HAP-1 (cell line): ENCODE results near the gene MYBL2.
A peak's percentile ranks its signal among the peaks of the same experiment; 100 is the strongest.
"Not testable (repeated sequence)": the region's sequence is repeated elsewhere in the genome, so short reads cannot be mapped to it uniquely, and the experiment has no call there.

Source experiments
- DNase-seq, 2 experiments: peaks; one replicate each; pipeline ENCODE4 v3.0.0-alpha.2; 2016 to 2020; ENCODE audit warnings: low spot score in 2 of 2
- H3K27me3 ChIP-seq: fragments of 250-450 bp; sonication (Bioruptor Pico); 2 replicates; pipeline ENCODE4 v1.5.1; 2020; ENCODE audit warnings: low read depth, mild to moderate bottlenecking, moderate library complexity
- H3K36me3 ChIP-seq: fragments of 250-450 bp; sonication (Bioruptor Pico); replicated peaks from 2 replicates; pipeline ENCODE4 v1.5.1; 2020; ENCODE audit warnings: mild to moderate bottlenecking
- H3K4me1 ChIP-seq: fragments of 250-450 bp; sonication (Bioruptor Pico); 2 replicates; pipeline ENCODE4 v1.5.1; 2020; ENCODE audit warnings: mild to moderate bottlenecking
- H3K4me3 ChIP-seq: fragments of 250-450 bp; sonication (Bioruptor Pico); 2 replicates; pipeline ENCODE4 v1.5.1; 2020; ENCODE audit warnings: mild to moderate bottlenecking, moderate library complexity
- H3K9me3 ChIP-seq: fragments of 250-450 bp; sonication (Bioruptor Pico); 2 replicates; pipeline ENCODE4 v1.5.1; 2020; ENCODE audit warnings: mild to moderate bottlenecking, moderate library complexity
- in situ Hi-C: fragments of 300-500 bp; cut with MboI; formaldehyde crosslinking; loops from 3 replicates; pipeline ENCODE4 v1.14.3; 2020; ENCODE audit warnings: low sequenced_read_pairs, inconsistent platforms, mixed read lengths

MYBL2 gene

DNA sequence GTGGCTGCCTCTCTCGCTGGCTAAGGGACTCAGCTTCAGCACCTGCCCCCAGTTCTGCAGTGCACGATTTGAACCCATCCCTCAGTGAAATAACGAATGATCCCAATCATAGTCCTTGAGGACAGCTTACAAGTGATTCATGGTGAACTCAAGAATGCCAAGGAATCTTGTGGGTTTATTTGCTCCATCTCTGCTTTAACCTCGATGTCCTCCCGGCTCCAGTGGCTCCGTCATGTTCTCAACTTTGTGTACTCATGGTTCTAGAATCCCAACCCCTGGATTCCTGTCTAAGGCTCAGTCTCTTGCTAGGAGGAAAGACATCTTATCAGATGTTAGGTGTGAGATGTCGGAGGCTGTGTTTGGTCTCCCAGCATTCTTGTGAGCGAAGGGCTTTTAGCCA, 88.9 kb downstream of the MYBL2 start:
- in situ Hi-C loops: no loop called here
- DNase-seq: no peak
- no peaks in the 10 kb centered on the region for H3K4me1 ChIP-seq

DNA sequence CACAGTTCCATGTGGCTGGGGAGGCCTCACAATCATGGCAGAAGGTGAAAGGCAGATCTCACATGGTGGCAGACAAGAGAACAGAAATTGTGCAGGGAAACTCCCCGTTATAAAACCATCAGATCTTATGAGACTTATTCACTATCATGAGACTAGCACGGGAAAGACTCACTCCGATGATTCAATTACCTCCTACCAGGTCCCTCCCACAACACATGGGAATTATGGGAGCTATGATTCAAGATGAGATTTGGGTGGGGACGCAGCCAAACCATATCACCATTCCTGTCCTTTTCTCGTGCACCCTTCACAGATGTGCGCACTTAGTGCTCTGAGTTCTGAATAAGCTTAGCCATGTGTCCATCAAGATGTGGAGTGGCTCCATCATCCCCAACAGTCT, 91.0 kb downstream of the MYBL2 start:
- H3K4me3 ChIP-seq, H3K4me1 ChIP-seq, DNase-seq, H3K36me3 ChIP-seq, in situ Hi-C loops, H3K27me3 ChIP-seq, H3K9me3 ChIP-seq: not testable (repeated sequence)

More for the DNA sequence above, 88.9 kb downstream of the MYBL2 start:
- H3K36me3 ChIP-seq: no peaks in the 10 kb centered on the region
- no peak overlapping the region for H3K4me3 ChIP-seq
- no peaks in the 10 kb centered on the region for H3K9me3 ChIP-seq
- no peaks in the 10 kb centered on the region for H3K27me3 ChIP-seq

DNA sequence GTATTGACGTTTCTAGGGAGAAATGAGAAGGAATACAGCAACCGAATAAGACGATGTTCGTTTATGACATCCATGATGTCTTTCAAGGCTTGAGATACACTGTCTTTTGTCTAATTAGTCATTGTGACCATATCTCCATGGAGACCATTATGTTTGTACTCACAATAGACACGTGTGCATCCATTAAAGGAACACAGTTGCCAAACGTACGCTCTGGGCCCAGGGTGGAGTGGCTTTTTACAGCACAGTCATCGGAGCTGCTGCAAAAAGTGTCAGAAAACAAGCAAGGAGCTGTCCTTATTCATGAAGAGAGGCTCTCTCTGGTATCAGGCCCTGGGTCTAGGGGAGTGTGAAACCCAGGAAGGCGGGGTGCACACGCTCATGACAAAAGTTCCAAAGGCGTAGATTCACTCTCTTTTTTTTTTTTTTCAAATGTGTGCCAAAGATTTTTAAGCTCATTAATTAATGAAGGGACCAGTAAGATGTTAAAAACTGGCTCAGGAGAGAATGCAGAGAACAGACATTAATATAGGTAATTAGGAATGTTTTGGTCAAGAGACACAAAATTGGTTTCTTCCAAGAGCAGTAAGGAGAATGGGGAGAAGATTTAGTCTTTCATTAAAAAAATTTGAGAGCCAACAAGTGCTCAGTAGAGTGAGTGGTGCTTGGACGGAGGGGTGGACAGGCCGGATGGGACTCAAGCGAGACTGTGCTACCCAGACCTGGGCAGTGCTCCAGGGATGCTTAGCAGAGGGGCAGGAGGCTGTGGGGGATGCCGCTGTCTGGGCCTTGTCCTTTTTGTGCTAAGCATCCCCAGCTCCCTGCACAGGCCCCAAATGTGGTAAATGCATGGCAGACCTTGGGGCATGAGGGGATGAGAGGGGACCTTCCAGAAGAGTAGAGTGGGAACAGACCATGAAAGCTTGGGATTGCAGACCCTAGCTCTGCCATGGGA, 94.7 kb downstream of the MYBL2 start:
- no peaks in the 10 kb centered on the region for H3K4me1 ChIP-seq
- no peaks in the 10 kb centered on the region for H3K9me3 ChIP-seq
- no peak overlapping the region for H3K4me3 ChIP-seq
- peaks cover 15% of the 10 kb centered on the region for H3K27me3 ChIP-seq
- in situ Hi-C loops: no loop called here
- no peaks in the 10 kb centered on the region for H3K36me3 ChIP-seq
- peak in 1 of 2 experiments; percentile 14 for DNase-seq

DNA sequence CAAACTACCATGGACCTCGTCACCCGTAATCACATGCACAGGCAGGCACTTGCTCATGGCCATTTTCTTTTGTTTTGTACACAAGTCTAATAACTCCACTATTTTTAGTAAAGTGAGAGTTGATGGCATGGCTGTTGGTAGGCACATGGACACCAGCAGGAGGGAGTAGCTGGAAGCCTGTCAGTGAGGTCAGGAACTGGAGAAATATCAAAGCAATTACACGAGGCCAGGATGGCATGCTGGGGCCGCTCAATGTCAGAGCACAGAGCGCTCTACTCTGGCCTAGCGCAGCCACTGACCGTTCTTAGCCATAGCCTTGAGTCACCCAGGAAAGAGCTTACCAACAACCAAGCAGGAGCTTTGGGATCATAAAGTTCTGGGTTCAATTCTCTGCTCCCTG, 96.0 kb downstream of the MYBL2 start:
- no peak overlapping the region for H3K4me3 ChIP-seq
- H3K36me3 ChIP-seq: no peaks in the 10 kb centered on the region
- no peaks in the 10 kb centered on the region for H3K9me3 ChIP-seq
- no peaks in the 10 kb centered on the region for H3K4me1 ChIP-seq
- peaks cover 23% of the 10 kb centered on the region for H3K27me3 ChIP-seq
- DNase-seq: no peak
- in situ Hi-C loops: no loop called here

DNA sequence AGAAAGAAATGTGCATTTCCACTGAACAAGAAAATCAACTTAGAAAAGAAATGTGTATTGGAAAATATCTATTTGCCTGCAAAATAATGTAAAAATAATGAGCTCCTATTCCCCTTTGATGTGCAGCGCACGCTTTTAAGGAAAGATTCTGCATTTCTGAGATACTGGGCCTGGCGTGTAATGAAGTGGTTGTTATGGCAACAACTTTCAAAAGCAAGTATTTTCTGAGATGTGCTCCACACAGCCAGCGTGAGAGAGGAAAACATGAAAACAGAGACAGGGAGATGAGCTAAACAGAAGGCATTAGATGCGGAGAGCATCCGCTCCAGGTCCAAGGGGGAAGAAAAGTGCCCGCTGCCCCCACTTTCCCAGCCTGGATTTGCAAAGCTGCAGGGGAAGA, 99.0 kb downstream of the MYBL2 start:
- H3K27me3 ChIP-seq: peaks cover 26% of the 10 kb centered on the region
- no peaks in the 10 kb centered on the region for H3K36me3 ChIP-seq
- no peak for DNase-seq
- H3K9me3 ChIP-seq: no peaks in the 10 kb centered on the region
- no peak overlapping the region for H3K4me3 ChIP-seq
- H3K4me1 ChIP-seq: no peaks in the 10 kb centered on the region
- in situ Hi-C loops: no loop called here
